Measurements from ENCODE around the gene SOX18. TPM values are rescaled to one million over a fixed set of nuclear protein-coding genes. Genes with fewer than 3 reads are reported as not detected.

The SOX18 gene
- total and polyA plus RNA-seq, 2 of the 13 experiments (the other 11 are each of a cell fraction or from before 2014, with no cell fraction given), result 1.6 to 1.9 TPM

- TF ChIP-seq ZBED4 (CRISPR knock-in tag; IDR thresholded peaks at IDR 0.05; ENCODE audit: borderline replicate concordance) (peak; percentile 59), ZNF883 (CRISPR knock-in tag; IDR thresholded peaks at IDR 0.05; ENCODE audit: not compliant biosample characterization) (peak; percentile 75), CC2D1A (CRISPR knock-in tag; IDR thresholded peaks at IDR 0.05) (no peak), SALL2 (CRISPR knock-in tag; IDR thresholded peaks at IDR 0.05) (no peak; the same call in 1 of the 2 replicates), ZNF34 (CRISPR knock-in tag; IDR thresholded peaks at IDR 0.05; ENCODE audit: borderline replicate concordance) (no peak), KDM4B (CRISPR knock-in tag; IDR thresholded peaks at IDR 0.05) (peak; percentile 34; the same call in 1 of the 2 replicates), ZBTB46 (CRISPR knock-in tag; IDR thresholded peaks at IDR 0.05; ENCODE audit: borderline replicate concordance) (no peak), ZBTB43 (CRISPR knock-in tag; conservative IDR thresholded peaks at IDR 0.05) (no peak), ZNF503 (CRISPR knock-in tag; IDR thresholded peaks at IDR 0.05) (no peak), ZKSCAN1 (IDR thresholded peaks at IDR 0.05; ENCODE audit: low read length) (no peak), ZNF276 (CRISPR knock-in tag; IDR thresholded peaks at IDR 0.05; ENCODE audit: low read depth) (0 out of 2 replicates have a peak, but pooled peaks have one; percentile 36), HOXA3 (CRISPR knock-in tag; IDR thresholded peaks at IDR 0.05) (no peak), GATAD1 (CRISPR knock-in tag; IDR thresholded peaks at IDR 0.05) (peak; percentile 54; the same call in 1 of the 2 replicates), SAP130 (CRISPR knock-in tag; IDR thresholded peaks at IDR 0.05; ENCODE audit: low read depth) (peak; percentile 44; the same call in 1 of the 2 replicates), HNRNPL (IDR thresholded peaks at IDR 0.05; ENCODE audit: low read depth, low read length) (peak; percentile 57; the same call in 1 of the 2 replicates)
Observed at GRCh38 chr20:64069614-64070243, 20.3 kb upstream of the SOX18 start (continued).

All from HepG2 (cell line).